Endometrial microvascular endothelial cells (primary cell): ENCODE data around the gene MYO18A. TPM values are rescaled to one million over a fixed set of nuclear protein-coding genes. Genes with fewer than 3 reads are reported as not detected.

Experiments used
- in situ Hi-C: cut with HindIII; loops from 2 replicates; pipeline ENCODE4 v1.10.0; 2017; ENCODE audit warnings: low sequenced_read_pairs, low pct_unique_long_range_greater_than_20kb; ENCODE audit errors: inconsistent ontology term
- total RNA-seq: library from RNA; depleted of rRNA; stranded (reverse); fragments of >200 nt; gene quantifications from one replicate; pipeline ENCODE4 v1.2.3, GENCODE V29; 2015; ENCODE audit errors: inconsistent ontology term

The MYO18A gene
- total RNA-seq, 1 donor from 2014 or later = 8.3 TPM

GRCh38 chr17:29076087-29076486 lies 104.1 kb downstream of the MYO18A start:
- in situ Hi-C loops = no loop called here

DNA sequence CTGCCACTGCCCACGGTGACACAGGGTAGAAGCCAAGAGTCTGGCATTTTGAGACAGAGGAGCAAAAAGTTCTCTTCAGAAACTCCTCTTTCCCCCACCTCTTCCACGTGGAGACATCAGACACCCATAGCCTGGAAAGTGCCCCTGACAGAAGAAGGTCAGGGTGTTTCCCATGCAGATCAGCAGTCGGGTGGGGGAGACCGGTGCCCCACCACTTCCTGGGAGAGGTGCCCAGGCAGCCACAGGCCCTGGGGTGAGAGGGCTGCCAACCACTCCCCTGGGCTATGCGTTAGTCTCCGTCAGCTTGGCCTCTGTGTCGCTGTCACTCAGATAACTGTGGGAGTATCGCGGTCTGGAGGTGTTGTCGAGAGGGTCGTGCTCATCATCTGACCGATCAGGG lies 105.7 kb downstream of the MYO18A start:
- in situ Hi-C loops = no loop called here

DNA sequence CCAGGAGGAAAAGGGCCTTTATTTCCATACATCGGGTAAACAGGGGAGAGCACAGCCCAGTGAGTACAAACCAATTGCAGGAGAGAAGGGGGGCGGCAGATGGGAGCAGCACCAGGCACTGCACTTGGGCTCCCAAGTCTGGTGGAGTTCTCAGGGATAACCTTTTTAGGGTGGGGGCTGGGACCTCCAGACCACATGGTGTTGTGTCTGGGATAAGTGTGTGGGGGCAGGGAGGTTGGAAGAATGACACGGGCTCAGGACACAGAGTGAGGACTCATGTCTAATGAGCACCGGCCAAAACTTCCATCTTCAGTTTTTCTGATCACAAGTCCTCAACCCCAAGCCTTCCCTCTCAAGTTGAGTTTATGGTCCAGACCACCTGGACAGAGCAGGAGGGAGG lies 106.7 kb downstream of the MYO18A start:
- in situ Hi-C loops = no loop called here

GRCh38 chr17:29073045-29073444 lies 107.2 kb downstream of the MYO18A start:
- in situ Hi-C loops = no loop called here

- in situ Hi-C loops = no loop called here
These were observed 108.9 kb downstream of the MYO18A start for GRCh38 chr17:29071303-29071702.

DNA sequence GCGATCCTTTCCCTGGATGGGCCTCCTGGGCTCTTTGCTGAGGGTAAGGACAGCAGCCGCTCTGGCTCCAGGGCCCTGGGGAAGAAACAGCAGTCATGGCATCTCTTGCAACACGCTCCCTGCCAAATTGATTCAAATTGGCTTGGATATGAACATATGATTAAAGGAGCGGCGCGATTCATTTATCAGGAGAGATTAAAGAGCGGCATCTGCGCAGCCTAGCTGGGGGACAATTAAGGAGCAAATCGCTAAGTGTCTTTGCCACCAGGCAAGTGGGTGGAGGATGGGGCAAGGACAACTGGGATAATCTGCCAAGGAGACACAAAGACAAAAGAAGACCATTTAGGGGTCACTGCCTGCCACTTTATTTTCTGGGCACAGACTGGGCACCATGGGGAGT lies 109.4 kb downstream of the MYO18A start:
- in situ Hi-C loops = no loop called here

DNA sequence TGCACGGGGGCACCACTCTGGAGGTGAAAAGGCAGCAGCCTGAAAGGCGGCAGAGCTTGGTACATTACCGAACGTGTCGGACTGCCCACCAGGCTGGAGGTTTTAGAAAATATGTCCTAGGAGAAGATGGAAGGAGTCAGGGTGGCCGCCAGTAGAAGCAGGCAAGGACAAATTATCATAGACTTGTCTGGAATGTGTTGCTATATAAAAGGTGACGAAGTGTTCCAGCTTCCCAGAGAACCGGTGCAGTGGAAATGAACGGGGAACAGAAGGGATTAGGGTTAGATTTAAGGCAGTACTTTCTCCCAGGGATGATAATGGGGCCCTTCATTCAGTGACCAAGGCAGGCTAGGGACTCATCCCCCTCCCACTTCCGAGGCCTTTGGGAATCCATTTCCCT lies 109.9 kb downstream of the MYO18A start:
- in situ Hi-C loops = no loop called here

DNA sequence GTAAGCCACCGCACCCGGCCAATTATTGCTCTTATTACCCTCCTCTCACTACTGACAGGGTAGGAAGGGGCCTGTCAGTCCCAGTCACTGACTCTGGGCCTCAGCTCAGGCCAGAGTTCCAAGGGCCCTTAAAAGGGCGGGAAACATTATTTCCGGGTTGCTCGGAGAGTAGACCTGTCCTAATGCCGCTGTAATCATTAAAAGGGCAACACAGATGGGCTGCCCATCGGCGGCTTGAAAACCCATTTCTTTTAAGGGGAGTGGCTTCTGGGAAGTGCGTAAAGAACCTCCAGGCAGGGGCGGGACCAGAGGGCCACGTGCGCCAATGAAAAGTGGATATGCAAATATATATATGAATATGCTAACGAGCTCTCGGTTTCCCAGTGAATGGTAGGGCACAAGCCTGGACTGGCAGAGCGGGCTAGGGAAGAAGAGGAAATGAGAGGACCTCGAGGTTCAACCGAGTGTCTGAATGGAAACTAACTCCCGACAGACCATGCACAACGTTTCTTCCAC lies 110.6 kb downstream of the MYO18A start:
- in situ Hi-C loops = no loop called here

DNA sequence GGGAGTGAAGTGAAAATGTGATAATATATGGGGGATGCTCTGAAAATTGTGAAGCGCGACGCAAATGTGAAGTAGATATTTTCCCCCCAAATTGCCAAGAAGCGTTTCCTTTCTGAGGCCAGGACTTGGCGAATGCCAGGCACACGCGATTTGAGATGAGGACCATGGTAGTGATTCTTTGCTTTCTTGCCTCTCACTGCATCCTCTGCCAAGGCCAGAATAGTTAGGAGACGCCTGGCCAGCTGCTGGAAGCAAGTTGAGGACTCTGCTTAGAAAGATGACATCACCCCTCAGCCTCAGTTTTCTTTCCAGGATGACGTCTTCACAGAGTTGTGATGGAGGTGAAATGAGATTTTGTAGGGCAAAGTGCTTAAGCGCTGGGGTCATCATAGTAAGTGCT lies 111.4 kb downstream of the MYO18A start:
- in situ Hi-C loops = no loop called here

GRCh38 chr17:29066606-29067005 lies 113.6 kb downstream of the MYO18A start:
- in situ Hi-C loops = no loop called here

GRCh38 chr17:29066047-29066446 lies 114.2 kb downstream of the MYO18A start:
- in situ Hi-C loops = no loop called here

- in situ Hi-C loops = no loop called here
These were observed 116.2 kb downstream of the MYO18A start for GRCh38 chr17:29063992-29064391.

GRCh38 chr17:29062215-29062614 lies 118.0 kb downstream of the MYO18A start:
- in situ Hi-C loops = no loop called here

GRCh38 chr17:29061036-29061435 lies 119.2 kb downstream of the MYO18A start:
- in situ Hi-C loops = no loop called here

GRCh38 chr17:29060475-29060874 lies 119.7 kb downstream of the MYO18A start:
- in situ Hi-C loops = no loop called here

DNA sequence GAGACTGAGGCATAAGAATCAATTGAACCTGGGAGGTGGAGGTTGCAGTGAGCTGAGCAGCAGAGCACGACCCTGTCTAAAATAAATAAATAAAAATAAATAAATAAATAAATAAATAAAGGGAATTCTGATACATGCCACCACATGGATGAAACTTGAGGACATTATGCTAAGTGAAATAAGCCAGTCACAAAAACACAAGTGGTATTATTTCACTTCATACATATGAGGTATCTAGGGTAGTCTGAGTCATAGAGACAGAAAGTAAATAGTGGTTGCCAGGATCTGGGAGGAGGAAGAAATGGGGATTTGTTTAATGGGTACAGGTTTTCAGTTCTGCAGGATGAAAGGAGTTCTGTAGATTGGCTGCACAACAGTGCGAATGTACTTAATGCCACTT lies 120.9 kb downstream of the MYO18A start:
- in situ Hi-C loops = no loop called here

GRCh38 chr17:29058391-29058790 lies 121.8 kb downstream of the MYO18A start:
- in situ Hi-C loops = no loop called here

DNA sequence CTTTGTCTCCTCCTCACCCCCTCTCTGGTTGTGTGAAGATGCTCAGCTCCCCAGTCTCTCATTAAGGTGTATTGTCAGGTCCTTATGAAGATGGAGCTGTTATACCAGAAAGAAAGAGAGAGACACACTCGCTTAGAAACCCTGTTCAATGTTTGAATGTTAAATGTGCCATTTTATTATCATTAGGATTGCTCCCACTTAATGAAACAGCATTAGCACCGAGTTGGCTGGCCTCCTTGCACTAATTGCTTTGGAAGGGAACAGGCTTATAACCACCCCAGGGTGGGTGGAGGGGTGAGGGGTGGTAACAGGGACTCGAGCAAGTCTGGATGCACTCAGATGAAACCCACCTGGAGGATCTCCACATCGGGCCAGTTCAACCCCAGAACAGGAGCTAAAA lies 122.8 kb downstream of the MYO18A start:
- in situ Hi-C loops = no loop called here

DNA sequence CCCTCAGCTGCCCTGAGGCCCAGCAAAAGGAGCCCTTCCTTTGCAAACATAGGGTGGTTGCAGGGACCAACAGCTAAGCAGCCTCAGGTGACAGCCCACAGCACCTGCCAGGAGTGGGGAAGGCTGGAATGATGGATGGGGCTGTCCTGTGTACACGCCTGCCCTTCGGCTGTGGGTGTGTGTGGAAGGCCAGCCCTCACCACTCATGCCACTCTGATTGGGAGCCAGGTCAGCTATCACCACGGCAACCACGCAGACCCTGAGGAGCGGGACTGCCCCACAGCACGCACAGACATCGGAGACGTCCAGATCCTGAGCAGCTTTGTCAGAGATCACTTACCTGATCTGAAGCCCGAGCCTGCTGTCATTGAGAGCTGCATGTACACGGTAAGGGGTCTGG lies 125.4 kb downstream of the MYO18A start:
- in situ Hi-C loops = no loop called here

- in situ Hi-C loops = no loop called here
These were observed 128.5 kb downstream of the MYO18A start for GRCh38 chr17:29051731-29052130.

DNA sequence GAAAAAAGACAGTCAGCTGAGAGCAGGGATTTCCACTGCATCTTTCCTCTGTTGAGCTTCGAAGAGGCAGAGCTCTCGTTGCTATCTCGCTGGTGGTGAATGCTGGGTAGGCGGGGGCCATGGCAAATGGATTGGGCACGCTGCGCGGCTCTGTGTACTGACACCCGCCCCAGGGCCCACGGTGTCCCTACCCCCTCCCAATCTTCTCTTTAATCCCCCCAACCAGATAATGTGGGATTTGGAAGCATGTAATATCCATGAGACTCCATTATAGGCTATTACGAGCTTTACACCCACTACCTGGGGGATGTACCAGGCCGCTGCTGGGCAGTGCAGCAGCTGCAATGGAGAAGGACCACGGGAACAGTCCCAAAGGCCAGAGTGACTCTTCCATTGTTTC lies 129.0 kb downstream of the MYO18A start:
- in situ Hi-C loops = no loop called here

DNA sequence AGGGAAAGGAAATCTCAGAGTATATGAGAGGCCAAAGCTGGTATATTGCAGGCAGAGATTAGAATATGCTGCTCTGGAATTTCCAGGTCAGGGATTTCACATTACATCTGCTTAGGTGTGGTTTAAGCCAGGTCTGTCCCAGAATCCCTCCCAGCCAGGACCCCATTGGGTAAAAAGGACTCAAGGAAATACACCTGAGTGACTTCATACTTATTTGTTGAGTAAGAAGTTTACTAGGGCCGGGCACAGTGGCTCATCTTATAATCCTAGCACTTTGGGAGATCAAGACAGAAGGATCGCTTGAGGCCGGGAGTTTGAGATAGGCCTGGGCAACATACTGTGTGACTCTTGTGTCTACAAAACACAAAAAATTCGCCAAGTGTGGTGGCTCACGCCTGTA lies 130.0 kb downstream of the MYO18A start:
- in situ Hi-C loops = no loop called here
